Choroid plexus epithelial cell (primary cell): Measurements from ENCODE around the gene FBXO10.
A peak's percentile ranks its signal among the peaks of the same experiment; 100 is the strongest.

Experiments used
- DNase-seq: peaks from one replicate; pipeline ENCODE4 v3.0.0-alpha.2; 2010; ENCODE audit warnings: low read depth
- H3K4me3 ChIP-seq: 2 replicates; pipeline ENCODE4 v1.5.1; 2011; ENCODE audit warnings: low read depth, mild to moderate bottlenecking, control low read depth, low read length, moderate library complexity
- TF ChIP-seq, protein P1 (sequence below): conservative IDR thresholded peaks from 2 replicates; pipeline ENCODE4 v1.5.1; 2011; ENCODE audit warnings: low read depth, mild to moderate bottlenecking, control low read depth, inconsistent platforms, low read length, moderate library complexity

The FBXO10 gene

GRCh38 chr9:37621273-37622121 lies 45.3 kb upstream of the FBXO10 start:
- TF ChIP-seq, protein P1, sequence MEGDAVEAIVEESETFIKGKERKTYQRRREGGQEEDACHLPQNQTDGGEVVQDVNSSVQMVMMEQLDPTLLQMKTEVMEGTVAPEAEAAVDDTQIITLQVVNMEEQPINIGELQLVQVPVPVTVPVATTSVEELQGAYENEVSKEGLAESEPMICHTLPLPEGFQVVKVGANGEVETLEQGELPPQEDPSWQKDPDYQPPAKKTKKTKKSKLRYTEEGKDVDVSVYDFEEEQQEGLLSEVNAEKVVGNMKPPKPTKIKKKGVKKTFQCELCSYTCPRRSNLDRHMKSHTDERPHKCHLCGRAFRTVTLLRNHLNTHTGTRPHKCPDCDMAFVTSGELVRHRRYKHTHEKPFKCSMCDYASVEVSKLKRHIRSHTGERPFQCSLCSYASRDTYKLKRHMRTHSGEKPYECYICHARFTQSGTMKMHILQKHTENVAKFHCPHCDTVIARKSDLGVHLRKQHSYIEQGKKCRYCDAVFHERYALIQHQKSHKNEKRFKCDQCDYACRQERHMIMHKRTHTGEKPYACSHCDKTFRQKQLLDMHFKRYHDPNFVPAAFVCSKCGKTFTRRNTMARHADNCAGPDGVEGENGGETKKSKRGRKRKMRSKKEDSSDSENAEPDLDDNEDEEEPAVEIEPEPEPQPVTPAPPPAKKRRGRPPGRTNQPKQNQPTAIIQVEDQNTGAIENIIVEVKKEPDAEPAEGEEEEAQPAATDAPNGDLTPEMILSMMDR: no peak
- no peak for DNase-seq
- no peak overlapping the region for H3K4me3 ChIP-seq

DNA sequence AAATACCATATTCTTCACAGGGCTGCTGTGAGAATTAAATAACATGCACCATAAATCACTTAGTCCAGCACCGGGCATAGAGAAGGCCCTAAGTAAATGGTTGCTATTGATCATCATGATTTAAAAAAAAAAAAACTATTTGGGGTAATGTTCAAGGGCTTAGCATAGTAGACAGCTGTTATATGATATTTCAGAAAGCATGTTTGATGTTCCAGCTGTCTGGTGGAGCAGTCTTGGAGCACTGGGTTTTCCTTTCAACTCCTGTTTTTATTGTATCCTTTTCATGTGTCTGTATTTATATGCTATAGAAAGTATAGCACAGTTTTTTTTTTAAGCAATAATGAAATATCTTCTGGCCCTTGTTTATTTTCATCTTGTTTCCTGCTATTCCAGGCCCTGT lies 44.2 kb upstream of the FBXO10 start:
- no peak for DNase-seq
- TF ChIP-seq, protein P1: no peak
- H3K4me3 ChIP-seq: no peak overlapping the region

DNA sequence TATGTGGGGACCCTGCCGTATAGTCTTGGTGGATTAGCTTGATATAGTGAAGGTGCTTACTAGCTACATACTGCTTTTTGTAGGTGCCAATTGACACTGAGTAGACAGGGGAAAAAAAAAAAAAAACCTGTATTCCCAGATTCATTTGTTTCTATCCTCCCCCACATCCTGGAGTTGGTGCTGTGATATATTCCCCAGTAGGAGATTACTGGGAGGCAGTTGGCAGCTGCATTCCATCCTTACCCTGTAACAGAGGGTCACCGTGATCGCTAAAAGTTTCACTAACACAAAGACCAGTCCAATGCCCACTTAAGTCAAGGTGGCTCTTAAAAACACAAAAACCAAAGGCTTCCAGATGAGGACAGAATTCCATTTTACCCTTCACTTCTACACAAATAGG lies 43.6 kb upstream of the FBXO10 start:
- TF ChIP-seq, protein P1: no peak
- no peak for DNase-seq
- H3K4me3 ChIP-seq: no peak overlapping the region

DNA sequence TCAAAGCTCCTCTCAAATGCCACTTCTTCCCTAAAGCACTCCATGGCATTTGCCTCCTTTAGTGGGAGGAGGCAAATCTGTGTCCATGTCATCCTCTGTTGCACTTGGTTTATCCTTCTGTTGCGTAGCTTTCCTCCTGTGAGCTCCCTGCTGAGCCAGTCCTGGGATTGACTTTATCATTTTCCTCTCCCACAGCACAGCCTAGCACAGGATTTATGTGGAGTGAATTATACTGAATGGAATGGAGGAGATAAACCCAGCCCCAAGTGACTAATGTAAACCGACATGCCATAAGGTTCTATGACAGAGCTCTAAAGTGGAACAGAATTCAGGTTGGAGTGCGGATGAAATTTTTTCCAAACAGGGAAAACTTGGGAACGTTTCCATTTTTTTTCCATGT lies 42.6 kb upstream of the FBXO10 start:
- TF ChIP-seq, protein P1: no peak
- no peak overlapping the region for H3K4me3 ChIP-seq
- peak; percentile 10 for DNase-seq

DNA sequence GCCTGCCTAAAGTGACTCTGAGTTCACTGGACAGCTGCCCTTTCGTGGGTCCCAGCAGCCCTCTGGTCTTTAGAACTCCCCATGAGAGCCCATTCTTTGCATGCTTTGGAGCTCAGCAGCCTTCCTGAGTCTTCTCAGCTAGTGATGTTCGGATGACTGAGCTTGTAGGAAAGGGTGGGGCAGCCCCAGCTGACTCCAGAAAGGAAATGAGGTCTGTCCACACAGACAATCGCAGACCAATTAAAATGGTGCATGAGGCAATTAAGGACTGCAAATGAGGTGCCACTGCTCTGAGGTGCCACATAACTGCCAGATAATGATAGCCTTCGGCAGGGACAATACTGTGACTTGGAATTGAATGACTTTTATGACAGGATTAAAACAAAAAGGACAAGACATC lies 41.7 kb upstream of the FBXO10 start:
- TF ChIP-seq, protein P1: no peak
- peak; percentile 30 for DNase-seq

GRCh38 chr9:37617161-37617560 lies 41.0 kb upstream of the FBXO10 start:
- TF ChIP-seq, protein P1: no peak
- no peak overlapping the region for H3K4me3 ChIP-seq
- no peak for DNase-seq

More for the DNA sequence above, 41.7 kb upstream of the FBXO10 start:
- H3K4me3 ChIP-seq: no peak overlapping the region

GRCh38 chr9:37611961-37612360 lies 35.8 kb upstream of the FBXO10 start:
- DNase-seq: no peak
- TF ChIP-seq, protein P1: no peak
- H3K4me3 ChIP-seq: no peak overlapping the region
